K562 (cell line): ENCODE data around the gene TRIM2. TPM values are rescaled to one million over a fixed set of nuclear protein-coding genes. Genes with fewer than 3 reads are reported as not detected.
A peak's percentile ranks its signal among the peaks of the same experiment; 100 is the strongest.

ENCODE experiments used
- ATAC-seq: fragments of 200-7000 bp; cut with Tn5 transposase; 3 replicates; pipeline ENCODE4 v1.9.1; 2020; ENCODE audit warnings: moderate library complexity
- BruUV-seq: library from RNA; stranded (reverse); fragments of 400-500 nt; replicated peaks from 2 replicates; lab custom pipeline; 2021; lab: Mats Ljungman, UMichigan
- CTCF ChIA-PET: fragments of 300-600 bp; formaldehyde crosslinking; extraction: SDS; loops from one replicate; lab custom pipeline; 2021; ENCODE audit warnings: low intra/inter-chr PET ratio; lab: Yijun Ruan, JAX
- POLR2A ChIA-PET: fragments of 300-600, 350-650 bp; sonication (Branson Sonifier 250); formaldehyde crosslinking; extraction: SDS; loops from one replicate; lab custom pipeline; 2021; ENCODE audit warnings: antibody characterized with exemption, inconsistent platforms; lab: Yijun Ruan, JAX
- DNase-seq, 4 experiments: peaks; one replicate each; pipeline versions ENCODE4 v3.0.0 to v3.0.0-alpha.2; 2011 to 2018; ENCODE audit warnings: low spot score in 3 of 4, mixed read lengths in 3 of 4; ENCODE audit errors: extremely low read depth in 1 of 4
- FAIRE-seq: peaks from 2 replicates; lab custom pipeline; 2011; peaks lifted over from hg19 to GRCh38; lab: Jason Lieb, UNC
- H2AFZ ChIP-seq: 2 replicates; pipeline ENCODE4 v1.6.0; 2011; ENCODE audit warnings: low read depth, low read length, control low read depth, inconsistent platforms
- H3K27ac ChIP-seq: fragments of 200-600 bp; 3 replicates; pipeline ENCODE4 v1.8.0; 2011; ENCODE audit warnings: low read depth, mild to moderate bottlenecking, control low read depth, inconsistent platforms, low read length, moderate library complexity, mixed read lengths; ENCODE audit errors: extremely low read depth
- H3K27me3 ChIP-seq, 2 experiments: fragments of 300-600 bp in 1 of 2; 2 replicates in 1 of 2; 3 replicates in 1 of 2; pipeline versions ENCODE4 v1.6.0 to v1.8.0; 2011; ENCODE audit warnings: inconsistent platforms in 2 of 2, low read length in 2 of 2, mild to moderate bottlenecking in 1 of 2, mixed read lengths in 1 of 2, moderate library complexity in 1 of 2; ENCODE audit not compliant: control insufficient read depth in 2 of 2, insufficient read depth in 2 of 2
- H3K36me3 ChIP-seq: fragments of 300-600 bp; 3 replicates; pipeline ENCODE4 v1.8.0; 2011; ENCODE audit warnings: mild to moderate bottlenecking, low read length, inconsistent platforms; ENCODE audit not compliant: control insufficient read depth, insufficient read depth
- H3K4me1 ChIP-seq, 2 experiments: fragments of 200-600 bp in 1 of 2; replicated peaks in 1 of 2; 2 replicates in 1 of 2; 3 replicates in 1 of 2; pipeline versions ENCODE4 v1.5.1 to v1.8.0; 2011; ENCODE audit warnings: inconsistent platforms in 2 of 2, low read length in 2 of 2, mild to moderate bottlenecking in 1 of 2, mixed read lengths in 1 of 2, moderate library complexity in 1 of 2; ENCODE audit not compliant: control insufficient read depth in 2 of 2, insufficient read depth in 2 of 2
- H3K4me2 ChIP-seq: 2 replicates; pipeline ENCODE4 v1.6.1; 2011; ENCODE audit warnings: low read length, control low read depth, inconsistent platforms, mixed read lengths; ENCODE audit not compliant: insufficient read depth
- H3K4me3 ChIP-seq: fragments of 200-600 bp; sonication (generic), shearing (Covaris generic); 2 replicates; pipeline ENCODE4 v1.5.1; 2016; ENCODE audit warnings: control low read depth, inconsistent platforms
- H3K79me2 ChIP-seq: fragments of 200-600 bp; 3 replicates; pipeline ENCODE4 v1.8.0; 2011; ENCODE audit warnings: low read length, inconsistent platforms; ENCODE audit not compliant: control insufficient read depth, insufficient read depth
- H3K9ac ChIP-seq, 2 experiments: 2 replicates each; pipeline versions ENCODE4 v1.6.0 to v1.6.1; 2011; ENCODE audit warnings: low read depth in 2 of 2, low read length in 2 of 2, control low read depth in 1 of 2, inconsistent platforms in 1 of 2, mild to moderate bottlenecking in 1 of 2, mixed read lengths in 1 of 2; ENCODE audit not compliant: insufficient read depth in 1 of 2
- H3K9me1 ChIP-seq: one replicate; pipeline ENCODE4 v1.6.0; 2011; ENCODE audit warnings: inconsistent platforms, mild to moderate bottlenecking, low read length, moderate library complexity; ENCODE audit not compliant: control insufficient read depth, insufficient read depth
- H3K9me3 ChIP-seq: replicated peaks from 2 replicates; pipeline ENCODE4 v1.5.1; 2011; ENCODE audit warnings: low read depth, low read length, inconsistent platforms; ENCODE audit not compliant: control insufficient read depth, insufficient read depth
- H4K20me1 ChIP-seq: replicated peaks from 2 replicates; pipeline ENCODE4 v1.6.1; 2011; ENCODE audit warnings: low read length, inconsistent platforms, mixed read lengths; ENCODE audit not compliant: control insufficient read depth, insufficient read depth
- CBFA2T3 ChIP-seq: fragments of 450-650 bp; IDR thresholded peaks from 2 replicates; pipeline ENCODE4 v1.6.1; 2017
- DLX4 ChIP-seq: fragments of 250-450 bp; sonication (Bioruptor Pico); IDR thresholded peaks from 2 replicates; pipeline ENCODE4 v1.6.1; 2021; ENCODE audit warnings: mild to moderate bottlenecking
- ZHX1 ChIP-seq: fragments of 150-350 bp; conservative IDR thresholded peaks from 2 replicates; pipeline ENCODE4 v1.6.1; 2014; ENCODE audit warnings: low read length
- ZNF197 ChIP-seq: fragments of 200-800 bp; sonication (Bioruptor generic); IDR thresholded peaks from 2 replicates; pipeline ENCODE4 v1.6.1; 2016; ENCODE audit warnings: low read depth, missing genetic modification characterization, missing compliant biosample characterization
- WGBS: fragments of 100-300 bp; shearing (Covaris generic); methylation state at CpG from one replicate; pipeline ENCODE4 v1.1.6; 2016; ENCODE audit warnings: low coverage, mixed read lengths; ENCODE audit not compliant: insufficient coverage; ENCODE audit errors: missing lambda C conversion rate; 5-methylcytosine and 5-hydroxymethylcytosine counted together
- in situ Hi-C: fragments of 300-500 bp; cut with MboI; formaldehyde crosslinking; loops from 4 replicates; pipeline ENCODE4 v1.15.0; 2018; ENCODE audit warnings: inconsistent platforms, mixed read lengths
- intact Hi-C: fragments of 100-400 bp; cut with micrococcal nuclease; formaldehyde crosslinking; loops from 2 replicates; pipeline ENCODE4 v1.14.2; 2022
- polyA plus RNA-seq, 8 experiments: library from polyadenylated mRNA; depleted of rRNA in 4 of 8; stranded (reverse) in 5 of 8; unstranded in 3 of 8; fragments of >200 nt; fragmentation: Nextera tagmentation in 2 of 8; fragmentation: Illumina TruSeq in 1 of 8; extraction: Ambion mirVana in 2 of 8; extraction: Trizol in 1 of 8; gene quantifications; 2 replicates each; pipeline versions ENCODE4 v1.2.1 to v1.2.3, GENCODE V29; 2011 to 2014; ENCODE audit warnings: inconsistent platforms in 1 of 8, missing spikeins in 1 of 8
- total RNA-seq, 7 experiments: library from RNA; depleted of rRNA in 6 of 7; stranded (reverse); fragments of >200 nt in 6 of 7; fragmentation: Illumina TruSeq in 2 of 7; extraction: Trizol in 2 of 7; gene quantifications; 2 replicates each; pipeline versions ENCODE4 v1.2.1 to v1.2.3, GENCODE V29; 2011 to 2021; ENCODE audit warnings: low replicate concordance in 1 of 7

TRIM2 gene
- total and polyA plus RNA-seq, 9 of the 15 experiments (the other 6 are each of a cell fraction or from before 2014, with no cell fraction given) = 0.01 to 0.41 (median 0.13) TPM; not detected in 1

GRCh38 chr4:153218961-153219360 lies 14.7 kb downstream of the TRIM2 start:
- H3K27ac ChIP-seq = no peak overlapping the region
- DNase-seq (no peak), FAIRE-seq (no peak), ATAC-seq (no peak)
- H3K4me2 ChIP-seq = no peak overlapping the region
- intact Hi-C loops (no loop called here), in situ Hi-C loops (no loop called here)
- H3K4me1 ChIP-seq = peaks cover 0 to 10% of the 10 kb centered on the region in 2 experiments; a peak in 3 of 5 replicates
- H3K36me3 ChIP-seq = no peaks in the 10 kb centered on the region
- POLR2A ChIA-PET = no interaction called here
- no peak overlapping the region for H3K9ac ChIP-seq
- no peaks in the 10 kb centered on the region for H3K79me2 ChIP-seq
- H3K9me1 ChIP-seq = no peaks in the 10 kb centered on the region
- H3K27me3 ChIP-seq = peaks cover 17 to 25% of the 10 kb centered on the region in 2 experiments
- no peak overlapping the region for H3K4me3 ChIP-seq
- TF ChIP-seq CBFA2T3 (0 out of 2 replicates have a peak, but pooled peaks have one; percentile 5), ZHX1 (no peak), ZNF197 (CRISPR knock-in tag) (no peak), DLX4 (CRISPR knock-in tag) (no peak)
- H4K20me1 ChIP-seq = no peaks in the 10 kb centered on the region
- no peaks in the 10 kb centered on the region for H3K9me3 ChIP-seq
- WGBS = 3% methylated on average over 3 of the region's 3 CpGs
- H2AFZ ChIP-seq = no peak overlapping the region
- CTCF ChIA-PET = no interaction called here
- BruUV-seq = no TSS peak
